ENCODE results near the gene CERS5. TPM values are rescaled to one million over a fixed set of nuclear protein-coding genes. Genes with fewer than 3 reads are reported as not detected.

Gene CERS5
- polyA plus RNA-seq, 3 donors from 2014 or later, result 57.2 to 104 (median 64.0) TPM

- Mint-ChIP-seq H3K9me3 (no peaks in the 10 kb centered on the region), H3K4me3 (peak overlapping the region; percentile 69 to 85 (median 77)), H3K36me3 (peaks cover 0 to 3% (median 0%) of the 10 kb centered on the region in 3 donors), H3K27me3 (ENCODE audit: low read depth in 3 of 3) (peaks cover 0 to 7% (median 0%) of the 10 kb centered on the region in 3 donors), H3K4me1 (peaks cover 21 to 42% of the 10 kb centered on the region in 2 donors), H3K27ac (peak overlapping the region; percentile 61 to 90 (median 84))
- no peak for DNase-seq
Observed at GRCh38 chr12:50083301-50083700, 83.9 kb downstream of the CERS5 start.

GRCh38 chr12:50082644-50083043 is 84.5 kb downstream of the CERS5 start:
- H3K4me3 Mint-ChIP-seq, result peak overlapping the region in 1 of 5 donors; percentile 0

GRCh38 chr12:50081096-50081808 is 85.9 kb downstream of the CERS5 start:
- Mint-ChIP-seq H3K4me3 (no peak overlapping the region), H3K27ac (no peak overlapping the region), H3K9me3 (no peaks in the 10 kb centered on the region), H3K4me1 (peaks cover 19 to 25% of the 10 kb centered on the region in 2 donors), H3K27me3 (ENCODE audit: low read depth in 3 of 3) (peaks cover 0 to 10% (median 3%) of the 10 kb centered on the region in 3 donors), H3K36me3 (no peaks in the 10 kb centered on the region)
- DNase-seq, result no peak

More at GRCh38 chr12:50082644-50083043, 84.5 kb downstream of the CERS5 start:
- Mint-ChIP-seq H3K27me3 (ENCODE audit: low read depth in 3 of 3) (peaks cover 0 to 7% (median 0%) of the 10 kb centered on the region in 3 donors), H3K4me1 (peaks cover 21 to 37% of the 10 kb centered on the region in 2 donors), H3K27ac (peak overlapping the region in 1 of 6 donors; percentile 26), H3K9me3 (no peaks in the 10 kb centered on the region), H3K36me3 (peaks cover 0 to 3% (median 0%) of the 10 kb centered on the region in 3 donors)
- no peak for DNase-seq

- Mint-ChIP-seq H3K4me1 (peaks cover 8 to 10% of the 10 kb centered on the region in 2 donors), H3K27me3 (ENCODE audit: low read depth in 3 of 3) (peaks cover 0 to 7% (median 3%) of the 10 kb centered on the region in 3 donors), H3K36me3 (no peaks in the 10 kb centered on the region), H3K27ac (no peak overlapping the region), H3K9me3 (no peaks in the 10 kb centered on the region), H3K4me3 (no peak overlapping the region)
- no peak for DNase-seq
Observed at GRCh38 chr12:50079771-50080170, 87.4 kb downstream of the CERS5 start.

Other genes starting within 250 kb of the CERS5 start
- not detected for gene AQP2, start 216.6 kb downstream of the CERS5 start, polyA plus RNA-seq
- gene AQP5, start 205.5 kb downstream of the CERS5 start, polyA plus RNA-seq, result not detected
- gene AQP6, start 194.4 kb downstream of the CERS5 start, polyA plus RNA-seq, result not detected
- 10 to 100 TPM; 11.6 to 20.9 (median 12.4) TPM for gene RACGAP1, start 141.9 kb downstream of the CERS5 start, polyA plus RNA-seq
- gene ASIC1, start 109.8 kb downstream of the CERS5 start, polyA plus RNA-seq, result not detected
- gene SMARCD1, start 82.0 kb downstream of the CERS5 start, polyA plus RNA-seq, result 10 to 100 TPM; 14.2 to 22.4 (median 15.5) TPM
- gene GPD1, start 63.4 kb downstream of the CERS5 start, polyA plus RNA-seq, result under 1 TPM in 1 of 3 donors, not detected in 2; 0.07 TPM
- gene COX14, start 55.1 kb downstream of the CERS5 start, polyA plus RNA-seq, result 100 to 1,000 TPM; 191 to 270 (median 256) TPM
- 10 to 100 TPM in 1 of 3 donors, 1 to 10 TPM in 2; 4.8 to 10.0 (median 7.0) TPM for gene LIMA1, start 116.2 kb upstream of the CERS5 start, polyA plus RNA-seq
- not detected for gene FAM186A, start 229.2 kb upstream of the CERS5 start, polyA plus RNA-seq
- gene LARP4, start 233.5 kb upstream of the CERS5 start, polyA plus RNA-seq, result 10 to 100 TPM; 11.2 to 18.2 (median 11.2) TPM